ACC112 (cell line): ENCODE measurements around the gene RASD1.

ENCODE experiments used
- H2AFZ ChIP-seq: fragments of 200-600 bp; sonication (generic); one replicate; pipeline ENCODE4 v1.6.0; 2017; ENCODE audit warnings: antibody characterized with exemption, low read length; ENCODE audit not compliant: unreplicated experiment
- H3K27ac ChIP-seq: fragments of 200-600 bp; sonication (generic); 2 replicates; pipeline ENCODE4 v1.5.1; 2014; ENCODE audit warnings: low read depth, mild to moderate bottlenecking, antibody characterized with exemption, low read length, moderate library complexity
- H3K27me3 ChIP-seq: fragments of 200-600 bp; sonication (generic); 2 replicates; pipeline ENCODE4 v1.6.1; 2014; ENCODE audit warnings: mild to moderate bottlenecking, antibody characterized with exemption, low read length, moderate library complexity, mixed read lengths; ENCODE audit not compliant: insufficient read depth
- H3K36me3 ChIP-seq: fragments of 200-600 bp; sonication (generic); 2 replicates; pipeline ENCODE4 v1.6.1; 2016; ENCODE audit warnings: mild to moderate bottlenecking, antibody characterized with exemption, low read length, moderate library complexity, mixed read lengths; ENCODE audit not compliant: insufficient read depth
- H3K4me1 ChIP-seq: fragments of 200-600 bp; sonication (generic); one replicate; pipeline ENCODE4 v1.6.1; 2016; ENCODE audit warnings: low read length, mixed read lengths; ENCODE audit not compliant: insufficient read depth, unreplicated experiment, control insufficient read depth
- H3K4me3 ChIP-seq: fragments of 200-600 bp; sonication (generic); 2 replicates; pipeline ENCODE4 v1.5.1; 2014; ENCODE audit warnings: mild to moderate bottlenecking, low read depth, low read length
- H3K79me2 ChIP-seq: fragments of 200-600 bp; sonication (generic); one replicate; pipeline ENCODE4 v1.6.0; 2016; ENCODE audit warnings: low read length; ENCODE audit not compliant: control insufficient read depth, unreplicated experiment, insufficient read depth

The RASD1 gene

GRCh38 chr17:17525956-17526355, 29.8 kb upstream of the RASD1 start:
- H3K4me1 ChIP-seq = no peaks in the 10 kb centered on the region
- no peak overlapping the region for H3K4me3 ChIP-seq
- H3K27ac ChIP-seq = no peak overlapping the region
- H3K27me3 ChIP-seq = no peaks in the 10 kb centered on the region
- H2AFZ ChIP-seq = no peak overlapping the region
- no peaks in the 10 kb centered on the region for H3K36me3 ChIP-seq
- no peaks in the 10 kb centered on the region for H3K79me2 ChIP-seq

DNA sequence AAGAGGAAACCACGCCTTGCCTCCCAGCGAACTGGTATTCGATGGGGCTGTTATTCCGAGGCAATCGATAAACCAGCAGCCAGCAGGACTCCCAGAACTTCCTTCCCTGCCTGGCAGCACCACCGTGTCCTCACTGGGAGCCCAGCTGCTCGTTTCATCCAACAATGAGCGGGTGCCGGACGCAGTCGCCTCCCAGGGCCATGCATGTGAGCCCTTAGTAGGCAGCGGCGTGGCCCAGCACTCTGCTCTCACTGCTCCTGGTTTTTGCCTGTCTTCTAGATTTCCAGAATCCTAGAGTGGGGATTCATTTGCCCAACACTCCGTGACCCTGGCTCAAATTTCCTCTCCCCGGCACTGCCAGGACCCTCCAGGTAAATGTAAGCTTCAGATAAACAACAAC, 29.1 kb upstream of the RASD1 start:
- Histone ChIP-seq H3K27ac (no peak overlapping the region), H3K36me3 (no peaks in the 10 kb centered on the region), H2AFZ (no peak overlapping the region), H3K4me1 (no peaks in the 10 kb centered on the region), H3K27me3 (no peaks in the 10 kb centered on the region), H3K79me2 (no peaks in the 10 kb centered on the region), H3K4me3 (no peak overlapping the region)

DNA sequence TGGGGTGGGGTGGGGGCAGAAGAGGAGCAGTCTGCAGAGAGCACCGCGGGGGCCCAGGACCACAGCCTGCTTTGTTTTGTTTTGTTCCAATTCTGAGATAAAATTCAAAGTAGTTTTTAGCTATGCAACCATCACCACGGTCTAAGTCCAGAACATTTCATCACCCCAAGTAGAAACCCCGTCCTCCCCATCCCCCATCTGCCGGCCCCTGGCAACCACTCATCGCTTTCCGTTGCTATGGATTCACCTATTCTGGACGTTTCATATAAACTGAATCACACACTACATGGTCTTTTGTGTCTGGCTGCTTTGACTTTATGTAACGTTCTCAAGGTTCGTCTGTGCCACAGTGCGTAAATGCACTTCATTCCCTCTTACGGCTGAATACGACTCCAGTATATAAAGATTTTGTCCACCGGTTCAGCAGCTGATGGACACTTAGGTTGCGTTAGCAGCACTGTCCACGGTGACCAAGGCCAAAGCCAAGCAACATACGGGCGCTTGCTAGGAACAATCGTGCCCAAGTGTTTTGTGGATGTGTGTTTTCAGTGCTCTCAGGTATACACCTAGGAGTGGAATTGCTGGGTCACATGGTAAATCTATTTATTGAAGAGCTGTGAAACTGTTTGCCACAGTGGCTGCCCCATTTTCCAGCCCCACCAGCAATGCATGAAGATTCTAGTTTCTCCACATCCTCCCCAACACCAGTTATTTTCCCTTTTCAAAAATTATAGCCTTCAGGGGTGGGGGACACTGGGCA, 27.7 kb upstream of the RASD1 start:
- no peak overlapping the region for H3K4me3 ChIP-seq
- no peaks in the 10 kb centered on the region for H3K4me1 ChIP-seq
- no peaks in the 10 kb centered on the region for H3K79me2 ChIP-seq
- H3K27ac ChIP-seq = no peak overlapping the region
- H2AFZ ChIP-seq = no peak overlapping the region
- no peaks in the 10 kb centered on the region for H3K27me3 ChIP-seq
- H3K36me3 ChIP-seq = no peaks in the 10 kb centered on the region

DNA sequence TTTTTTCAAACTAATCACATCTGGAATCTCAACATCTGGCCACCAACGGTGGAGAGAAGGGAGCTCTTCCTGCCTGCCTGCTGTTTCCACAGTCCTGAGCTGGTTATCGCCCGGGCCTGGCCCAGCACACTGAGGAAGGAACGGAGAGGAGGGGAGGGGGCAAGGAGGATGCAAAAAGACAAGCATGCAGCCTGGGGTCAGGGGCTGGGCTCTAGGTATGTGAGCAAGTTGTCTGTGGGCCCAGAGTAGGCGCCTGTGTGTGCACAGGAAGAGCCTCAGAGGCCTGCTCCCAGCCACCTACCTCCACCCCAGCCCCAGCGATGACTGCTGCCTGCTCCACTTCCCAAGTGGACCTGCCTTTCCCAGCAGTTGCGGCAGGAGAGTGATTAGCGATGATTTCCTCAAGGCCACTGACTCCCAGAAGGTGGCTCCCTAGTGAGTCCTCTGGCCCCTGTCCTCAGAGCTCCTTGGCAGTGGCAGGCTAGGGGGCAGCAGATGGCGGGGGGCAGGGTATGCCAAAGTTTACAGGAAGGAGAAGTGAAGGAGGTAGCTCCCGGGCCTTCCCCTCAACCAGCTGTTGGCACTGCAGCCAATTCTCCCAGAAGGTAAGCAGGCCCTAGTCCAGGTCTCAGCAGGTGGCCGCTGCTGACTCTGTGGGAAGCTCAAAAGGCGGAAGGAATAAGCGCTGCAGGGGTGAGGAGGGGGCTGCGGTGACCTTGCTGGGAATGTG, 27.0 kb upstream of the RASD1 start:
- Histone ChIP-seq H3K27me3 (no peaks in the 10 kb centered on the region), H3K79me2 (no peaks in the 10 kb centered on the region), H3K27ac (no peak overlapping the region), H3K4me1 (no peaks in the 10 kb centered on the region), H2AFZ (no peak overlapping the region), H3K36me3 (no peaks in the 10 kb centered on the region), H3K4me3 (no peak overlapping the region)

DNA sequence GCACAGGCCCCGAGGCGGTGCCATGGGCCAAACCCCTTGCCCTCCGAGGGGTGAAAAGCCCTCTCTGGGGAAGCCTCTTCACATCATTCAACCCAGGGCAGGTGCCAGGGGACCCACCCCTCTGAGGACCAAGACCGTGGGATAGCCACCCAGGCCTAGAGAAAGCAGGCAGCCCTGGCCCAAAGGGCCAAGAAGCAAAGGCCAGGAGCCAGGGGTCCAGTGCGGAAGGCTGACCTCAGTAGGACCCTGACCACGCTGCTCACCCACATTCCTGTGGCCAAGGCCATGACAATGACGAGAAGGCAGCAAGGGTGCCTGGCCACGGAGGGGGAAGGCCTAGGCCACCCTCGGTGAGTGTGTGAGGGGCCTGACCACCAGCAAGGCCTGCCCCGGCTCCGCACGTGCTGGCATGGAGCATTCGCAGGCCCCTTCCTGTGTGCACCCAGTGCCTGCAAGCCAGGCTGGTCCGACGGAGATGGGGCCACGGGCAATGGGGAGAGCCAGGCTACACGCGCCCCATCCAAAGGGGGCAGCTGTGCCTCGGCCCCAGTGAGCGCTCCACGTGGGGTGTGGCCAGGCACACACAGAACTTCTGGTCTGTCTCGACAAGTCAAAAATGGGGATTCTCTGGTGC, 24.5 kb upstream of the RASD1 start:
- H2AFZ ChIP-seq = no peak overlapping the region
- no peak overlapping the region for H3K27ac ChIP-seq
- peaks cover 2% of the 10 kb centered on the region for H3K4me1 ChIP-seq
- H3K36me3 ChIP-seq = no peaks in the 10 kb centered on the region
- no peaks in the 10 kb centered on the region for H3K27me3 ChIP-seq
- no peaks in the 10 kb centered on the region for H3K79me2 ChIP-seq
- H3K4me3 ChIP-seq = no peak overlapping the region

GRCh38 chr17:17519886-17520285, 23.7 kb upstream of the RASD1 start:
- Histone ChIP-seq H3K4me1 (peaks cover 7% of the 10 kb centered on the region), H3K4me3 (no peak overlapping the region), H3K36me3 (no peaks in the 10 kb centered on the region), H3K27ac (no peak overlapping the region), H2AFZ (no peak overlapping the region), H3K79me2 (no peaks in the 10 kb centered on the region), H3K27me3 (no peaks in the 10 kb centered on the region)

GRCh38 chr17:17518951-17519350, 22.8 kb upstream of the RASD1 start:
- Histone ChIP-seq H3K27me3 (no peaks in the 10 kb centered on the region), H3K79me2 (no peaks in the 10 kb centered on the region), H2AFZ (no peak overlapping the region), H3K4me1 (peaks cover 7% of the 10 kb centered on the region), H3K4me3 (no peak overlapping the region), H3K36me3 (no peaks in the 10 kb centered on the region), H3K27ac (no peak overlapping the region)

- no peak overlapping the region for H3K27ac ChIP-seq
- H2AFZ ChIP-seq = no peak overlapping the region
- no peaks in the 10 kb centered on the region for H3K79me2 ChIP-seq
- no peaks in the 10 kb centered on the region for H3K36me3 ChIP-seq
- H3K4me3 ChIP-seq = no peak overlapping the region
- peaks cover 7% of the 10 kb centered on the region for H3K4me1 ChIP-seq
- H3K27me3 ChIP-seq = no peaks in the 10 kb centered on the region
Observed at GRCh38 chr17:17518014-17518413, 21.8 kb upstream of the RASD1 start.

GRCh38 chr17:17516941-17517720, 20.9 kb upstream of the RASD1 start:
- no peak overlapping the region for H3K4me3 ChIP-seq
- peaks cover 14% of the 10 kb centered on the region for H3K4me1 ChIP-seq
- no peaks in the 10 kb centered on the region for H3K36me3 ChIP-seq
- H3K27me3 ChIP-seq = no peaks in the 10 kb centered on the region
- H3K79me2 ChIP-seq = no peaks in the 10 kb centered on the region
- H2AFZ ChIP-seq = no peak overlapping the region
- H3K27ac ChIP-seq = no peak overlapping the region
